ENCODE measurements around the gene MAP2K7.

The MAP2K7 gene

GRCh38 chr19:7918615-7919421, 15.1 kb downstream of the MAP2K7 start:
- DNase-seq (ENCODE audit: low read depth), result no peak
- no peak overlapping the region for H3K4me3 ChIP-seq (ENCODE audit: low read length)
- TF ChIP-seq CTCF (IDR thresholded peaks at IDR 0.05; ENCODE audit: insufficient read depth, low read depth, low read length, missing control alignments), result no peak

- peak; percentile 95 for DNase-seq (ENCODE audit: low read depth)
- H3K4me3 ChIP-seq (ENCODE audit: low read length), result peak within 1 kb of the TSS; percentile 64
- no peak for TF ChIP-seq CTCF (IDR thresholded peaks at IDR 0.05; ENCODE audit: insufficient read depth, low read depth, low read length, missing control alignments)
These were observed 16.2 kb downstream of the MAP2K7 start, which contains the start of gene SNAPC2 for GRCh38 chr19:7919610-7920518. Gene SNAPC2, plus strand, starts transcription at chr19:7920338. Its CDS starts 29 bp downstream, at chr19:7920367.

GRCh38 chr19:7920519-7921301, 17.0 kb downstream of the MAP2K7 start:
- peak; percentile 98 for DNase-seq (ENCODE audit: low read depth)
- TF ChIP-seq CTCF (IDR thresholded peaks at IDR 0.05; ENCODE audit: insufficient read depth, low read depth, low read length, missing control alignments), result no peak
- H3K4me3 ChIP-seq (ENCODE audit: low read length), result peak overlapping the region; percentile 64

GRCh38 chr19:7921302-7921966, 17.8 kb downstream of the MAP2K7 start:
- peak overlapping the region; percentile 47 for H3K4me3 ChIP-seq (ENCODE audit: low read length)
- no peak for TF ChIP-seq CTCF (IDR thresholded peaks at IDR 0.05; ENCODE audit: insufficient read depth, low read depth, low read length, missing control alignments)
- DNase-seq (ENCODE audit: low read depth), result no peak

- H3K4me3 ChIP-seq (ENCODE audit: low read length), result no peak overlapping the region
- no peak for DNase-seq (ENCODE audit: low read depth)
- TF ChIP-seq CTCF (IDR thresholded peaks at IDR 0.05; ENCODE audit: insufficient read depth, low read depth, low read length, missing control alignments), result no peak
These were observed 18.5 kb downstream of the MAP2K7 start for GRCh38 chr19:7921967-7922835.

All from epithelial cell of esophagus (primary cell).